ENCODE measurements around the gene LHPP. TPM values are rescaled to one million over a fixed set of nuclear protein-coding genes. Genes with fewer than 3 reads are reported as not detected.

Gene LHPP
- total RNA-seq, 4 donors from 2014 or later = 20.3 to 116 (median 22.4) TPM

- TF ChIP-seq POLR2AphosphoS5 (IDR thresholded peaks at IDR 0.05) (no peak), EP300 (IDR thresholded peaks at IDR 0.05; ENCODE audit: low read depth) (no peak), CTCF (IDR thresholded peaks at IDR 0.05) (no peak), POLR2A (IDR thresholded peaks at IDR 0.05) (no peak)
Observed at GRCh38 chr10:124574456-124575070, 112.9 kb downstream of the LHPP start.

DNA sequence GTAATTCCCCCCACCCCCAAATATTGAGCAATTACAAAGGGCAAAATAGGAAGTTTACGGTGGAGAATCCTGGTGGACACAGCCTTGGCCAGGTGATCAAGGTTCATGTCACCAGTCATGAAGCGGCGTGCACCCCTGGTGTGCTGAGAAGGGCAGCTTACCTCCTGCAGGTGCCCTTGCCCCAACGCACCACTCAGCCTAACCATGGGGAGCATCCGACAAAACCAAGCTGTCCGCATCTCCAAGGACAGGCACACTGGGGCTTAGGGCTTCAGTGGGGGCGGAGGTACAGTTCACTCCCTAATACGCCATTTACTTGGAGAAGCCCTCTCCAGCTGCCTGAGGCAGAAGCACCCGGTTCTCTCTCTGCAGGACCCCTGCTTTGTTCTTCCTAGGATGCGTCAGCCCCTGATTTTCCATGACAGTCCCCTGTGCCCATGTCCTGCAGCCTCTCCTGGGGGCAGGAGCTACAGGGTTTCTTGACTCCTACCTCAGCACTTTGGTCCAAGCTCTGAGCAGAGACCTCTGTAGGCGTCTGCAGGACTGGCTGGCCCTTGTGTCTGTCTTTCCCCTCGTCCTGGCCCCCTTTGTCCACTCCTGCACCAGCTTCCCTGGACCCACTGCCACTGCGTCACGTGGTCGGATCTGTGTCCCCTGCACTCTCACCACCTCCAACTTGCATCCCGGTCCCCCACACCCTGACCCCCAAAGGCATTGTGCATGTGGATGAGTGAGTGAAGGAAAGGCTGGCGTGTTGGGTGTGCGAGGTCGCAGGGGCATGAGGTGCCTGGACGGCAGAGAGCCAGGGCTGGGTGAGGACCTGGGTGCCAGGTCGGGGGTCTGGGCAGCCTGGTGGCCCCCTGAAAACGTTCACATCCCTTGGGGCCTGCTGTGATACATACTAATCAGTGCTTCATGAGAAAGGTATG lies 113.7 kb downstream of the LHPP start:
- no peaks in the 10 kb centered on the region for H3K36me3 ChIP-seq
- H3K4me3 ChIP-seq = no peak overlapping the region
- no peaks in the 10 kb centered on the region for H3K4me1 ChIP-seq
- intact Hi-C loops (cut with DNase I; ENCODE audit: low total_unique reads) (no loop called here), in situ Hi-C loops (cut with MboI; ENCODE audit: low pct_ligation_motif_present in 1 of 4, low pct_unique_long_range_greater_than_20kb in 1 of 4, low sequenced_read_pairs in 3 of 4) (no loop called here)
- DNase-seq = no peak
- no peak overlapping the region for H3K27ac ChIP-seq
- H3K27me3 ChIP-seq = no peaks in the 10 kb centered on the region
- no peak for TF ChIP-seq EP300 (IDR thresholded peaks at IDR 0.05; ENCODE audit: low read depth)
- TF ChIP-seq POLR2AphosphoS5 (IDR thresholded peaks at IDR 0.05) = no peak
- TF ChIP-seq POLR2A (IDR thresholded peaks at IDR 0.05) = no peak
- no peak for TF ChIP-seq CTCF (IDR thresholded peaks at IDR 0.05)
- WGBS, 2 donors (ENCODE audit: low coverage in 1 of 2) = 84 to 87% methylated on average over 3 to 22 of the region's 22 CpGs
- no peaks in the 10 kb centered on the region for H3K9me3 ChIP-seq

More at GRCh38 chr10:124574456-124575070, 112.9 kb downstream of the LHPP start:
- Histone ChIP-seq H3K27me3 (no peaks in the 10 kb centered on the region), H3K4me1 (no peaks in the 10 kb centered on the region), H3K27ac (no peak overlapping the region), H3K36me3 (no peaks in the 10 kb centered on the region), H3K9me3 (no peaks in the 10 kb centered on the region), H3K4me3 (no peak overlapping the region)
- in situ Hi-C loops (cut with MboI; ENCODE audit: low pct_ligation_motif_present in 1 of 4, low pct_unique_long_range_greater_than_20kb in 1 of 4, low sequenced_read_pairs in 3 of 4) = no loop called here
- DNase-seq = no peak
- intact Hi-C loops (cut with DNase I; ENCODE audit: low total_unique reads) = no loop called here
- WGBS, 2 donors (ENCODE audit: low coverage in 1 of 2) = 88% methylated on average over 14 of the region's 14 CpGs; no CpG with 5 or more reads in 1 of the 2 donors

DNA sequence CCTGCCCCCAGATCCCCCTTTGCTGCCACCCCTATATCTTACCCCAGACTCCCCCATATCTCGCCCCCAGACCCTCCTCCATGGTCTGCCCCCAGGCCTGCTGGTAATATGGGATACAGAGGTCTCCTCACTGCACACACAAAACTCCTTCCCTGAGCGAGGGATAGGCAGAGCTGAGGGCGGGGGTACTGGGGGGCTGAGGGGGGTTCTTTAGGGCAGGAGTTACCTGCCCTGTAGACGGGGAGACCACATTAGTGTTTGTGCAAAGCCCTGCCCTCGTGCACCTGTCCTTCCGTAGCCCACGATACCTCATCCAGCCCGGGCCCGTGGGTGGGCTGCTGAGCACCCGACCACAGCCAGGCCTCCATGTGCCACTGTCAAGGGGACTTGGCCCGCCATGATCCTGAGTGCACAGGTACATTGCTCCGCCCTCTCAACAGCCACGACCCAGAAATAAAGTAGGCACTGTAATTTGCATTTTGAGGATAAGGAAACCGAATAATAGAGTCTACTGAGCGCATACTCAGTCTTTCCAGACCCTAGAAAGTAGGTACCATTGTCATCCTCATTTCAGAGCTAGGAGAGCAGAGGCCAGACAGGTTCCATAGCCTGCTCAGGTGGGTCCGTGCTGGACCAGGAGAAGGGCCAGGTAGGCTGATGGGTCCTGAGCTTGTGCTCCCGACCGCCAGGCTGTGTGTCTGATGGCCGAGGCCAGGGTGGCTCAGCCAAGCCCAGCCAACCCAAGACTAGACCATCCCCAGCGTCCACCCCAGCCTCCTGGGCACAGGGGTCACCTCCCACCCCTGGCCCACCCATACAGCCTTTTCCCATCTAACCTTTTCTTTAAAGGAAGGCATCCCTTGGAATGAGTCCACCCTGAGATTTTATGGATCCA lies 115.2 kb downstream of the LHPP start:
- Histone ChIP-seq H3K4me1 (no peaks in the 10 kb centered on the region), H3K27me3 (no peaks in the 10 kb centered on the region), H3K36me3 (no peaks in the 10 kb centered on the region), H3K9me3 (no peaks in the 10 kb centered on the region), H3K4me3 (no peak overlapping the region), H3K27ac (no peak overlapping the region)
- no peak for DNase-seq
- in situ Hi-C loops (cut with MboI; ENCODE audit: low pct_ligation_motif_present in 1 of 4, low pct_unique_long_range_greater_than_20kb in 1 of 4, low sequenced_read_pairs in 3 of 4) (no loop called here), intact Hi-C loops (cut with DNase I; ENCODE audit: low total_unique reads) (no loop called here)
- no peak for TF ChIP-seq EP300 (IDR thresholded peaks at IDR 0.05; ENCODE audit: low read depth)
- WGBS, 2 donors (ENCODE audit: low coverage in 1 of 2) = 78% methylated on average over 20 of the region's 20 CpGs; no CpG with 5 or more reads in 1 of the 2 donors

- H3K9me3 ChIP-seq = no peaks in the 10 kb centered on the region
- no peak overlapping the region for H3K4me3 ChIP-seq
- no peak for DNase-seq
- no peak overlapping the region for H3K27ac ChIP-seq
- 80 to 100% methylated on average over 2 to 3 of the region's 3 CpGs for WGBS, 2 donors (ENCODE audit: low coverage in 1 of 2)
- intact Hi-C loops (cut with DNase I; ENCODE audit: low total_unique reads) = no loop called here
- TF ChIP-seq POLR2AphosphoS5 (IDR thresholded peaks at IDR 0.05) (no peak), POLR2A (IDR thresholded peaks at IDR 0.05) (no peak), CTCF (IDR thresholded peaks at IDR 0.05) (no peak), EP300 (IDR thresholded peaks at IDR 0.05; ENCODE audit: low read depth) (no peak)
- in situ Hi-C loops (cut with MboI; ENCODE audit: low pct_ligation_motif_present in 1 of 4, low pct_unique_long_range_greater_than_20kb in 1 of 4, low sequenced_read_pairs in 3 of 4) = no loop called here
- no peaks in the 10 kb centered on the region for H3K4me1 ChIP-seq
- no peaks in the 10 kb centered on the region for H3K27me3 ChIP-seq
- H3K36me3 ChIP-seq = no peaks in the 10 kb centered on the region
Observed at GRCh38 chr10:124577651-124578050, 116.0 kb downstream of the LHPP start.

All from transverse colon (tissue), 4 donors.